IMR-90 (cell line): ENCODE data around the gene PRDM5. TPM values are rescaled to one million over a fixed set of nuclear protein-coding genes. Genes with fewer than 3 reads are reported as not detected.

Experiments used
- ATAC-seq: fragments of 200-7000 bp; cut with Tn5 transposase; 2 replicates; pipeline ENCODE4 v1.9.1; 2020; ENCODE audit warnings: low read depth, mild to moderate bottlenecking, moderate library complexity
- BruUV-seq: library from RNA; stranded (reverse); fragments of 400-500 nt; replicated peaks from 2 replicates; lab custom pipeline; 2021; lab: Mats Ljungman, UMichigan
- CTCF ChIA-PET: fragments of 300-600 bp; formaldehyde crosslinking; extraction: SDS; loops from one replicate; lab custom pipeline; 2021; ENCODE audit warnings: antibody characterized with exemption; lab: Yijun Ruan, JAX
- POLR2A ChIA-PET: fragments of 300-600 bp; sonication (Branson Sonifier 250); formaldehyde crosslinking; loops from one replicate; lab custom pipeline; 2022; ENCODE audit warnings: antibody characterized with exemption; ENCODE audit not compliant: unreplicated experiment; lab: Charles Lee
- DNase-seq: peaks from one replicate; pipeline ENCODE4 v3.0.0; 2013
- H2AFZ ChIP-seq: replicated peaks from 2 replicates; pipeline ENCODE3; 2013; ENCODE audit warnings: low read length, mild to moderate bottlenecking; ENCODE audit not compliant: poor library complexity
- H2AK5ac ChIP-seq: 2 replicates; pipeline ENCODE4 v1.6.1; 2013; ENCODE audit warnings: low read depth, low read length, inconsistent platforms
- H2AK9ac ChIP-seq: replicated peaks from 2 replicates; pipeline ENCODE3; 2013; ENCODE audit warnings: mild to moderate bottlenecking, low read depth, low read length, moderate library complexity; ENCODE audit not compliant: poor library complexity
- H2BK120ac ChIP-seq: 2 replicates; pipeline ENCODE4 v1.6.1; 2013; ENCODE audit warnings: low read depth, low read length, inconsistent platforms
- H2BK15ac ChIP-seq: 3 replicates; pipeline ENCODE4 v1.6.1; 2013; ENCODE audit warnings: low read depth, low read length, inconsistent platforms
- H2BK20ac ChIP-seq: 2 replicates; pipeline ENCODE4 v1.6.1; 2013; ENCODE audit warnings: low read depth, mild to moderate bottlenecking, inconsistent platforms, low read length, moderate library complexity
- H2BK5ac ChIP-seq: 2 replicates; pipeline ENCODE4 v1.6.1; 2013; ENCODE audit warnings: mild to moderate bottlenecking, low read depth, low read length, inconsistent platforms; ENCODE audit not compliant: poor library complexity, severe bottlenecking
- H3K14ac ChIP-seq: replicated peaks from 2 replicates; pipeline ENCODE4 v1.6.1; 2013; ENCODE audit warnings: low read depth, low read length, inconsistent platforms
- H3K18ac ChIP-seq: 2 replicates; pipeline ENCODE4 v1.6.1; 2013; ENCODE audit warnings: low read depth, low read length, control low read depth
- H3K23ac ChIP-seq: 2 replicates; pipeline ENCODE4 v1.6.1; 2013; ENCODE audit warnings: low read depth, low read length, inconsistent platforms
- H3K27ac ChIP-seq: 2 replicates; pipeline ENCODE4 v1.5.1; 2013; ENCODE audit warnings: mild to moderate bottlenecking, control low read depth, low read length; ENCODE audit not compliant: insufficient read depth
- H3K27me3 ChIP-seq: 2 replicates; pipeline ENCODE4 v1.6.1; 2013; ENCODE audit warnings: low read length; ENCODE audit not compliant: control insufficient read depth, insufficient read depth
- H3K36me3 ChIP-seq: 2 replicates; pipeline ENCODE4 v1.6.1; 2013; ENCODE audit warnings: low read length, mixed read lengths; ENCODE audit not compliant: control insufficient read depth, insufficient read depth
- H3K4ac ChIP-seq: 2 replicates; pipeline ENCODE4 v1.6.1; 2013; ENCODE audit warnings: low read depth, low read length, inconsistent platforms
- H3K4me1 ChIP-seq: 2 replicates; pipeline ENCODE4 v1.6.1; 2013; ENCODE audit warnings: low read length, mixed read lengths; ENCODE audit not compliant: control insufficient read depth, insufficient read depth
- H3K4me2 ChIP-seq: 2 replicates; pipeline ENCODE4 v1.6.1; 2013; ENCODE audit warnings: low read depth, mild to moderate bottlenecking, control low read depth, low read length, moderate library complexity
- H3K4me3 ChIP-seq: 2 replicates; pipeline ENCODE4 v1.5.1; 2013; ENCODE audit warnings: low read depth, mild to moderate bottlenecking, control low read depth, low read length, moderate library complexity; ENCODE audit not compliant: insufficient read depth
- H3K56ac ChIP-seq: 2 replicates; pipeline ENCODE4 v1.6.1; 2013; ENCODE audit warnings: low read length, inconsistent platforms; ENCODE audit not compliant: insufficient read depth; ENCODE audit errors: extremely low read depth
- H3K79me1 ChIP-seq, 2 experiments: 2 replicates each; pipeline ENCODE4 v1.6.1; 2013; ENCODE audit warnings: low read length in 2 of 2, inconsistent platforms in 1 of 2, low read depth in 1 of 2
- H3K9ac ChIP-seq: 2 replicates; pipeline ENCODE4 v1.6.1; 2013; ENCODE audit warnings: low read depth, low read length, control low read depth
- H3K9me1 ChIP-seq: 2 replicates; pipeline ENCODE4 v1.6.1; 2013; ENCODE audit warnings: low read length, inconsistent platforms; ENCODE audit not compliant: insufficient read depth
- H3K9me3 ChIP-seq: 2 replicates; pipeline ENCODE4 v1.6.1; 2013; ENCODE audit warnings: low read length; ENCODE audit not compliant: control insufficient read depth, insufficient read depth
- H4K20me1 ChIP-seq: 2 replicates; pipeline ENCODE4 v1.6.1; 2013; ENCODE audit warnings: low read length, inconsistent platforms; ENCODE audit not compliant: insufficient read depth
- H4K5ac ChIP-seq: 2 replicates; pipeline ENCODE4 v1.6.1; 2013; ENCODE audit warnings: mild to moderate bottlenecking, low read depth, low read length, control low read depth
- H4K8ac ChIP-seq, 2 experiments: 2 replicates each; pipeline ENCODE4 v1.6.1; 2013; ENCODE audit warnings: low read depth in 2 of 2, low read length in 2 of 2, control low read depth in 1 of 2, inconsistent platforms in 1 of 2
- H4K91ac ChIP-seq: 2 replicates; pipeline ENCODE4 v1.6.1; 2013; ENCODE audit warnings: low read depth, low read length, inconsistent platforms; ENCODE audit not compliant: insufficient read depth
- BHLHE40 ChIP-seq: fragments of 150-350 bp; IDR thresholded peaks from 2 replicates; pipeline ENCODE4 v1.6.1; 2016; ENCODE audit warnings: mild to moderate bottlenecking, low read depth, low read length
- CEBPB ChIP-seq: IDR thresholded peaks from 2 replicates; pipeline ENCODE4 v1.6.1; 2012; ENCODE audit warnings: low read depth, low read length, improper control_type of control experiment
- CTCF ChIP-seq: conservative IDR thresholded peaks from 2 replicates; pipeline ENCODE4 v1.5.1; 2012; ENCODE audit warnings: mild to moderate bottlenecking, low read depth, low read length, improper control_type of control experiment
- POLR2A ChIP-seq: IDR thresholded peaks from 2 replicates; pipeline ENCODE4 v1.6.1; 2012; ENCODE audit warnings: mild to moderate bottlenecking, low read depth, low read length
- RAD21 ChIP-seq: IDR thresholded peaks from 2 replicates; pipeline ENCODE4 v1.6.1; 2012; ENCODE audit warnings: low read length, improper control_type of control experiment
- RCOR1 ChIP-seq: IDR thresholded peaks from 2 replicates; pipeline ENCODE4 v1.6.1; 2012; ENCODE audit warnings: mild to moderate bottlenecking, low read length, improper control_type of control experiment; ENCODE audit not compliant: insufficient replicate concordance
- WGBS, 2 experiments: methylation state at CpG; one replicate each; pipeline versions ENCODE4 v1.1.5 to v1.1.7; 2013; ENCODE audit warnings: missing lambda C conversion rate in 2 of 2; ENCODE audit not compliant: insufficient read length in 1 of 2; ENCODE audit errors: extremely low coverage in 2 of 2; 5-methylcytosine and 5-hydroxymethylcytosine counted together
- dilution Hi-C: fragments of 300-500 bp; cut with HindIII; formaldehyde crosslinking; loops from one replicate; pipeline ENCODE4 v1.14.3; 2018; ENCODE audit warnings: low sequenced_read_pairs; ENCODE audit not compliant: unreplicated experiment
- in situ Hi-C: fragments of 300-500 bp; cut with MboI; formaldehyde crosslinking; loops from 3 replicates; pipeline ENCODE4 v1.14.3; 2019; ENCODE audit warnings: low sequenced_read_pairs, inconsistent platforms, mixed read lengths
- intact Hi-C: fragments of 100-400 bp; cut with micrococcal nuclease; formaldehyde crosslinking; loops from 2 replicates; pipeline ENCODE4 v1.10.0; 2022
- polyA plus RNA-seq, 3 experiments: library from polyadenylated mRNA; depleted of rRNA; stranded (reverse); fragments of >200 nt; gene quantifications; 2 replicates each; pipeline ENCODE4 v1.2.3, GENCODE V29; 2012; ENCODE audit warnings: low replicate concordance in 1 of 3
- total RNA-seq: library from RNA; depleted of rRNA; stranded (reverse); fragments of >200 nt; gene quantifications from 2 replicates; pipeline ENCODE4 v1.2.3, GENCODE V29; 2012

PRDM5 gene
- total and polyA plus RNA-seq, 2 of the 4 experiments (the other 2 are of a cell fraction) = 4.1 to 10.8 TPM

DNA sequence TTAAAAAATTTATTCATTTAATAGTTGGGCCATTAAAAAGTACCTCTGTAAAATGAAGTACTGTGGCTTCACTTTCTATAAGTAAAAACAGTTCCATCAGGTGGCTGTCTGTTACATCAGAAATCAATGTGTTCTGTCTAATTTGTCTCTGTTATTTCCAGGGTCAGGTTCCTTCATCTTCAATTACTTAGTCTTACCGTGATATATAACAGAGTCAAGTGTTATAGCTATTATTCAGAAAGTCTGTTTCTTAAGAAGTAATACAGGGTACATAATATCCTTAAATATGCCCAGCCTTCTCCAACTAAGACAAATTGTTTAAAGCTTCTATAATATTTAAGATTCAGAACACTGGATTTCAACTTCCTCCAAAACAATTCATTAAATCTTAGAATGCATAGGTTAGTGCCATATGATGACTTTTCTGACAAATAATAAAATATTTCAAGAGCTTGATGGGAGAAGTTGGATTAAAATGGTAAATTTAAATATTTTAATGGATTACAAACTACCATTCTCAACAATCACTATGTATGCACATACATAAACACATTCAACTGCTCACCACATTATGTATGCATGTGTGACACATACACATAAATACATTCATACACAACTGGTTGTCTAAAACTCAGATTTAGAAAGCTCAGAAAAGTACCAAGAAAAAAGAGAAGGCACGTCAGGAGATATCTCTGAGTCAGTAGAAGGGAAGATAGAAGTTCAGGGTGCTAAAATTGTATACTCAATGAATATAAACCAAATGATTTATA lies 268.5 kb downstream of the PRDM5 start:
- no peak overlapping the region for H4K91ac ChIP-seq

More for the DNA sequence above, 268.5 kb downstream of the PRDM5 start:
- no peaks in the 10 kb centered on the region for H4K20me1 ChIP-seq
- TF ChIP-seq POLR2A = no peak
- no peak for TF ChIP-seq BHLHE40
- no peak for TF ChIP-seq RAD21
- no peak for TF ChIP-seq CTCF
- no peak for TF ChIP-seq CEBPB
- no peak for TF ChIP-seq RCOR1
- no TSS peak for BruUV-seq
- no peak overlapping the region for H3K14ac ChIP-seq
- H4K5ac ChIP-seq = no peak overlapping the region
- POLR2A ChIA-PET = no interaction called here
- no peak overlapping the region for H3K56ac ChIP-seq
- H2AK9ac ChIP-seq = no peak overlapping the region
- in situ Hi-C loops = no loop called here
- H2BK120ac ChIP-seq = no peak overlapping the region
- no peak overlapping the region for H2AK5ac ChIP-seq
- no peak overlapping the region for H3K4ac ChIP-seq
- H4K8ac ChIP-seq = no peak overlapping the region
- dilution Hi-C loops = no loop called here
- no peaks in the 10 kb centered on the region for H3K79me1 ChIP-seq
- no peaks in the 10 kb centered on the region for H3K9me3 ChIP-seq
- DNase-seq (no peak), ATAC-seq (no peak)
- no CpG with 5 or more reads among the region's 2 CpGs for whole genome bisulfite sequencing, 2 experiments
- no peaks in the 10 kb centered on the region for H3K27me3 ChIP-seq
- no peak overlapping the region for H2BK5ac ChIP-seq
- no peak overlapping the region for H3K27ac ChIP-seq
- intact Hi-C loops = no loop called here
- H3K9me1 ChIP-seq = no peaks in the 10 kb centered on the region
- H2AFZ ChIP-seq = no peak overlapping the region
- H2BK15ac ChIP-seq = no peak overlapping the region
- H3K4me2 ChIP-seq = no peak overlapping the region
- H3K23ac ChIP-seq = no peak overlapping the region
- H3K36me3 ChIP-seq = no peaks in the 10 kb centered on the region
- no peak overlapping the region for H3K18ac ChIP-seq
- H3K4me3 ChIP-seq = no peak overlapping the region
- H2BK20ac ChIP-seq = no peak overlapping the region
- CTCF ChIA-PET = no interaction called here
- no peaks in the 10 kb centered on the region for H3K4me1 ChIP-seq
- H3K9ac ChIP-seq = no peak overlapping the region
